BLaER1 treated with 17β-estradiol and CSF1 and Interleukin-3, amounts not matched to agents 10 nM and 100 nM (cell line): ENCODE data around the gene PDHX.
A peak's percentile ranks its signal among the peaks of the same experiment; 100 is the strongest.
"Not testable (repeated sequence)": the region's sequence is repeated elsewhere in the genome, so short reads cannot be mapped to it uniquely, and the experiment has no call there.

Experiments
- H3K27ac ChIP-seq, 11 experiments: shearing (Covaris generic); formaldehyde crosslinking; 2 replicates each; pipeline ENCODE4 v1.8.1; 2022
- H3K27me3 ChIP-seq, 11 experiments: shearing (Covaris generic); formaldehyde crosslinking; 2 replicates each; pipeline ENCODE4 v1.8.1; 2022
- H3K36me3 ChIP-seq, 11 experiments: shearing (Covaris generic); formaldehyde crosslinking; 2 replicates each; pipeline ENCODE4 v1.8.1; 2022
- H3K4me1 ChIP-seq, 10 experiments: shearing (Covaris generic); formaldehyde crosslinking; 2 replicates each; pipeline ENCODE4 v1.8.1; 2022
- H3K4me2 ChIP-seq, 11 experiments: shearing (Covaris generic); formaldehyde crosslinking; 2 replicates each; pipeline ENCODE4 v1.8.1; 2022
- H3K4me3 ChIP-seq, 10 experiments: shearing (Covaris generic); formaldehyde crosslinking; 2 replicates each; pipeline ENCODE4 v1.8.1; 2022
- H3K9ac ChIP-seq, 11 experiments: shearing (Covaris generic); formaldehyde crosslinking; 2 replicates each; pipeline ENCODE4 v1.8.1; 2022
- H3K9me3 ChIP-seq, 11 experiments: shearing (Covaris generic); formaldehyde crosslinking; replicated peaks in 1 of 11; 2 replicates each; pipeline ENCODE4 v1.8.1; 2022
- H4K20me1 ChIP-seq, 11 experiments: shearing (Covaris generic); formaldehyde crosslinking; 2 replicates each; pipeline ENCODE4 v1.8.1; 2022
- Cebpa-rat ChIP-seq, 11 experiments: shearing (Covaris generic); IDR thresholded peaks; 2 replicates each; pipeline ENCODE4 v1.8.1; 2022

PDHX gene

DNA sequence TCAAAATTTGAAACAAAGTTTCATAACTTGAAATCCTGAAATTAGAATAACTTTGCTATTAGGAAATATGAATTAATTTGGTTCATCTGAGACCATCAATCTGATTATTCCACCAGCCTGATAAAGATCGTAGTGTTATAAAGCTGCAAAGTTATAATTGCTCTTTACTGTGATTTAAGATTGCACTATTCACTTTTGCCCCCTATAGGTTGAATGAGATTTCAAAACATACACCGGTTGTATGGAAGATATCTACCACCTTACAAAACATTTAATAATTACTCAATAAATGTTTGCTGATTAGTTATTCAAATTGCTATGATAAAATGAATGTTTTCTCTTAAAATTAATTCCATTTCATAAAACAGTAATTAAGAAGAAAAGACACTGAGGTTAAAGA is 26.3 kb upstream of the PDHX start:
- Histone ChIP-seq H3K4me1 (no peaks in the 10 kb centered on the region), H3K4me2 (no peak overlapping the region), H3K27ac (no peak overlapping the region), H3K4me3 (no peak overlapping the region), H3K36me3 (peaks cover 14 to 49% (median 33%) of the 10 kb centered on the region in 11 experiments; a peak in 21 of 22 replicates), H3K9ac (no peak overlapping the region), H3K9me3 (no peaks in the 10 kb centered on the region), H3K27me3 (no peaks in the 10 kb centered on the region), H4K20me1 (peaks cover 0 to 27% (median 5%) of the 10 kb centered on the region in 11 experiments; a peak in 13 of 22 replicates)
- TF ChIP-seq Cebpa-rat (IDR thresholded peaks at IDR 0.05): no peak

DNA sequence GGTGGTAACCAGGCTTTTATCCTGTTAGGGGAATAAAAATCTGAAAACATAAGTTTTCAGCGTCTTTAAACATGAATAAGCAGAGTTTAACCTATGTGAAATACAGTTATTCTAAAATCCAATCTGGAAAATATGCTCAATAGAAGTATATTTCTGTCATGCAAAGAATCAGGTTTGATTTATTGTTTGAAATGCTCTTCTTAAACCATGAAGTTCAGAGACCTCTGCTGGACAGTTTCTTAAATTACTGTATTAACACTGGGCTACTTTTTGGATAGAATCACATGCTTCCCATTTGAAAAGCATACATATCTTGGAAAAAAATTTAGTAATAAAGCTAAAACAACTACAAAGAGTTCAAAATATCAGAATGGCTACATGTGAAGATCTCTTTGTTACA is 25.6 kb upstream of the PDHX start:
- Histone ChIP-seq H3K27me3 (no peaks in the 10 kb centered on the region), H4K20me1 (peaks cover 0 to 31% (median 5%) of the 10 kb centered on the region in 11 experiments; a peak in 13 of 22 replicates), H3K9ac (no peak overlapping the region), H3K4me3 (no peak overlapping the region), H3K4me2 (no peak overlapping the region), H3K9me3 (no peaks in the 10 kb centered on the region), H3K27ac (no peak overlapping the region), H3K36me3 (peaks cover 14 to 43% (median 27%) of the 10 kb centered on the region in 11 experiments; a peak in 21 of 22 replicates), H3K4me1 (no peaks in the 10 kb centered on the region)
- TF ChIP-seq Cebpa-rat (IDR thresholded peaks at IDR 0.05): no peak

DNA sequence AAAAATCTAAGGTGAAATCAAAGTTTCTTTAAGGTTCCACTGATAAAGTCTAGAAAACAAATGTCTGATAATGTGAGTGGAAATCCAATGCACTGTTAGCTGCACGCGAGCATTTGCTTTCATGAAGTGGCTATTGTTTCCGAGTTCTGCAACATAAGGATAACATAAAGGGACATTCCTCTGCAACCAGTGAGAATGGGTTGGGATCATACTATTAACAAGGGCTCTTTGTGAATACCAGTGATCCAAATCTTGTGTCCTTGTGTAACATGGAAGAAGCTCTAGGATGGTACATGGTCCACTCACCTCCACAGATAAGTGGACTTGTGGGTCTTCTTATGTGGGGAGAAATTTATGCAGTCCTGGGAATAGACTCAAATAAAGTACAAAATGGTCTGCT is 24.8 kb upstream of the PDHX start:
- Histone ChIP-seq H3K4me1 (no peaks in the 10 kb centered on the region), H3K9me3 (peaks cover 4 to 6% (median 5%) of the 10 kb centered on the region in 11 experiments; a peak in 20 of 22 replicates), H3K4me2 (no peak overlapping the region), H3K36me3 (peaks cover 11 to 39% (median 25%) of the 10 kb centered on the region in 11 experiments), H3K9ac (no peak overlapping the region), H4K20me1 (peaks cover 0 to 31% (median 5%) of the 10 kb centered on the region in 11 experiments; a peak in 13 of 22 replicates), H3K27me3 (no peaks in the 10 kb centered on the region), H3K4me3 (no peak overlapping the region), H3K27ac (no peak overlapping the region)
- TF ChIP-seq Cebpa-rat (IDR thresholded peaks at IDR 0.05): no peak

DNA sequence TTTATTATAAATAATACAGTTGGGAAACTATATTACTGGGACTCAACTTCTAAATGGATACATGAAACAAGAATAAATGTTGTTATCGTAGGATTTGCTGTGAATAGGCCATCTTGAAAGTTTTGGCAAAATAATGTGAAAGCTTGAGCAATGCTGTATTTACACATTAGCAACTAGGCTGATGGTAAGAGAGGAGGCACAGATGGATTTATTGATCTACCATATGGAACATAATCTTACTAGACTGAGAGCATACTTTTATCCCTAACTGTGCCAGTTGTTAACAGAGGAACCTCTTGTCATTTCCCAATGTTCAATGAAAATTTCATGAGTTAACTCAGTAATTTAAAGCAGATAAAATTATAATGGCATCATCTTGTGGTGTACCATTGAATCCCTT is 23.0 kb upstream of the PDHX start:
- TF ChIP-seq Cebpa-rat (IDR thresholded peaks at IDR 0.05): no peak
- Histone ChIP-seq H3K4me1 (no peaks in the 10 kb centered on the region), H3K4me3 (no peak overlapping the region), H3K27ac (no peak overlapping the region), H3K36me3 (peaks cover 13 to 38% (median 24%) of the 10 kb centered on the region in 11 experiments), H4K20me1 (peaks cover 0 to 31% (median 5%) of the 10 kb centered on the region in 11 experiments; a peak in 13 of 22 replicates), H3K9ac (no peak overlapping the region), H3K27me3 (no peaks in the 10 kb centered on the region), H3K9me3 (peaks cover 20 to 23% (median 23%) of the 10 kb centered on the region in 11 experiments), H3K4me2 (no peak overlapping the region)

DNA sequence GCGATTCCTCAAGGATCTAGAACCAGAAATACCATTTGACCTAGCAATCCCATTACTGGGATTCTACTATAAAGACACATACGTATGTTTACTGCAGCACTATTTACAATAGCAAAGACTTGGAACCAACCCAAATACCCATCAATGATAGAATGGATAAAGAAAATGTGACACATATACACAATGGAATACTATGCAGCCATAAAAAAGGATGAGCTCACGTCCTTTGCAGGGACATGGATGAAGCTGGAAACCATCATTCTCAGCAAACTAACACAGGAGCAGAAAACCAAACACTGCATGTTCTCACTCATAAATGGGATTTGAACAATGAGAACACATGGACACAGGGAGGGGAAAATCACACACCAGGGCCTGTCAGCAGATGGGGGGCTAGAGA is 20.2 kb upstream of the PDHX start:
- Histone ChIP-seq H4K20me1 (peaks cover 0 to 23% (median 5%) of the 10 kb centered on the region in 11 experiments; a peak in 11 of 22 replicates), H3K9me3 (peaks cover 48 to 51% (median 51%) of the 10 kb centered on the region in 11 experiments), H3K36me3 (peaks cover 38 to 56% (median 45%) of the 10 kb centered on the region in 11 experiments)
- not testable (repeated sequence) for H3K9ac ChIP-seq, H3K4me3 ChIP-seq, H3K27ac ChIP-seq, H3K27me3 ChIP-seq, H3K4me1 ChIP-seq, H3K4me2 ChIP-seq

DNA sequence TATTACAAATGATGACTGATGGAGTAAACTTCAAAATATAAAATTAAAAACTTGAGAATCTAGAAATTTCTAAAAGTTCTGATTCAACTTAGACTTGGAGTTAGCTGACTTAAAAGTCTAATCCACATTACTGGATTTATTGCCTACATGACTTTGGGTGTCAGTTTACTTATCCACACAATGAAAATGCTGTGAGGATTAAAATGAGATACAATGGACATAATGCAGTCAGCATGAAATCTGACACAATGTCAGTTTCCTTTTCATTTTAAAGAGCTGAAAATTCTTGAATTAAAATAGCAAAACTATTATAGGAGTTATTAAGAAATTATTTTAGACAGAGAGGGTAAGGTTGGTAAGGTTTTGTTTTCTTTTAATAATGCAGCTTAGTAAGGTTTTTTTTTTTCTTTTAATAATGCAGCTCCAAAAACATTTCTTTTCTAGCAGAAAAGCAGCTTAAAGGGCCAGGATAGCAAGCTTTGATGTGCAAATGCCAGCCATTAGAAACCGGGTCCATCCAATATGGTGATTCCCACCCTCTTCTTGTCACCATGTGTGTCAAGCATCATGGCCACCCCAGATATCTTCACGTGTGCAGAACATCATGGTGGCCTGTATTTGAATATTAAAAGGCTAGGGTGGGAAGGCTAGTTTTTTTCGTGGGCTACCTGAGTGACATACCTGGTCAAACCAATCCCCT is 19.1 kb upstream of the PDHX start:
- no peak overlapping the region for H3K4me2 ChIP-seq
- H3K4me3 ChIP-seq: no peak overlapping the region
- H3K27ac ChIP-seq: no peak overlapping the region
- peaks cover 59 to 62% (median 62%) of the 10 kb centered on the region in 11 experiments for H3K9me3 ChIP-seq
- H3K27me3 ChIP-seq: no peaks in the 10 kb centered on the region
- no peak for TF ChIP-seq Cebpa-rat (IDR thresholded peaks at IDR 0.05)
- peaks cover 49 to 68% (median 55%) of the 10 kb centered on the region in 11 experiments for H3K36me3 ChIP-seq
- H3K9ac ChIP-seq: no peak overlapping the region
- H4K20me1 ChIP-seq: peaks cover 0 to 13% (median 0%) of the 10 kb centered on the region in 11 experiments; a peak in 8 of 22 replicates
- no peaks in the 10 kb centered on the region for H3K4me1 ChIP-seq

DNA sequence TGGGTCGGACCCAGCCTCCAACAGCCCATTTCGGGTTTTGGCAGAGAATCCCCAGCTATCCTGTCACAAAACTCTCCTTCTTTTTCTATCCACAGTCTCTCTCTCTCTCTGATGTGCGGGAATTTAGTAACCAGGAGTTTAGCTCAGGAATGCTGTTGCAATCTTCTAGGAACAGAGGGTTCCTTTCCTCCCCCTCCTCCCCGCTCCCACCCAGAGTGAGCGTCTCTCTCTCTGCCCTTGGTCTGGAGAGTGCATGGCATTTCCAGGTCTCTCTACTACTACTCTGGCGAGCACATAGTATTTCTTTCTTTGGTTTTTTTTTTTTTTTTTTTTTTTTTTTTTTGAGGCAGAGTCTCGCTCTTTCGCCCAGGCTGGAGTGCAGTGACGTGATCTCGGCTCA is 17.9 kb upstream of the PDHX start:
- peaks cover 71 to 74% (median 73%) of the 10 kb centered on the region in 11 experiments for H3K9me3 ChIP-seq
- peaks cover 61 to 79% (median 67%) of the 10 kb centered on the region in 11 experiments for H3K36me3 ChIP-seq
- H3K27me3 ChIP-seq: no peaks in the 10 kb centered on the region
- no peaks in the 10 kb centered on the region for H3K4me1 ChIP-seq
- H4K20me1 ChIP-seq: peaks cover 0 to 11% (median 0%) of the 10 kb centered on the region in 11 experiments; a peak in 9 of 22 replicates
- H3K4me2 ChIP-seq: no peak overlapping the region
- H3K9ac ChIP-seq: no peak overlapping the region
- H3K27ac ChIP-seq: no peak overlapping the region
- no peak for TF ChIP-seq Cebpa-rat (IDR thresholded peaks at IDR 0.05)
- no peak overlapping the region for H3K4me3 ChIP-seq

DNA sequence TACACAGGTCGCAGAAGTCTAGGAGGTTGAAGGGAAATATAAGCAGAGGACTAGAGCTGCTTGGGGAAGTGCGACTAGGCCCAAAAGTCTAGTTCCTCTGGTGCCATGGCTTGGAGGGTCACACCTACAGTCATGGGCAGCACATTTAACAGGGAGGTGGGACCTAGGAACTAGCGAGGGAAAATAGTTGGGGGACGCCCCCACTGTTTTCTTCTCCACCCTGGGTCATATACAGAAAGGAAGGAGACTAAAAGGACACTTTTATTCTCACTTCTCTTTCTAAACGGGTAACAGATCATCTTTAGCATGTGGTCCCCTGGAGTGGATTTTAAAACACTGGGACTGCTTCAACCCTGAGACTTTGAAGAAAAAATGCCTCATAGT is 16.8 kb upstream of the PDHX start:
- H3K4me2 ChIP-seq: no peak overlapping the region
- H4K20me1 ChIP-seq: peaks cover 0 to 8% (median 0%) of the 10 kb centered on the region in 11 experiments; a peak in 7 of 22 replicates
- H3K4me3 ChIP-seq: peak overlapping the region in 7 of 10 experiments; percentile 2 to 34 (median 28); a peak in 5 of 20 replicates
- H3K27me3 ChIP-seq: no peaks in the 10 kb centered on the region
- peaks cover 5 to 10% (median 8%) of the 10 kb centered on the region in 10 experiments; a peak in 18 of 20 replicates for H3K4me1 ChIP-seq
- no peak for TF ChIP-seq Cebpa-rat (IDR thresholded peaks at IDR 0.05)
- H3K9ac ChIP-seq: no peak overlapping the region
- peaks cover 64 to 85% (median 77%) of the 10 kb centered on the region in 11 experiments for H3K36me3 ChIP-seq
- H3K9me3 ChIP-seq: peaks cover 80 to 85% (median 85%) of the 10 kb centered on the region in 11 experiments
- H3K27ac ChIP-seq: no peak overlapping the region

DNA sequence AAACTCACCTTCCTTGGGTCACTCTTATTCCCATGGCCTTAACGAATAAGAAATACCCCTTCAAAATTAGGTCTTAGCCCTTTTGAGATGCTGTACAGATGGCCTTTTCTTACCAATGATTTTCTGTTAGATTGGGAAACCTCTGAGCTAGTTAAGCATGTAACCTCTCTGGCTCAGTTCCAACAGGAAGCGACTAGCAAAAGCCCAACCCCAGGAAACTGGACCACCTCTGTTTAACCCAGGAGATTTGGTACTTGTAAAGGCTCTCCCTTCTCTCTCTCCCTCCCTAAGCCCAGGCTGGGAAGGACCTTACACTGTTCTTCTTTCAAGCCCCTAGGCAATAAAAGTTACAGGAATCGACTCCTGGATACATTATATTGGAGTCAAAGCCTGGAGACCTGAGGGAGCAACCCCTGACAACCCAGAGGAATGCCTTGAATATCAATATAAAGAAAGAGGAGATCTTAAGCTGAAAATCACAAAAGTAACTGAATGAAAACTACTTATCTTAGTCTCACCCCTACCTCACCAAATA is 11.9 kb upstream of the PDHX start:
- Histone ChIP-seq H3K9me3 (peaks cover 57 to 86% (median 78%) of the 10 kb centered on the region in 11 experiments), H3K4me3 (no peak overlapping the region), H4K20me1 (peaks cover 0 to 33% (median 4%) of the 10 kb centered on the region in 11 experiments; a peak in 8 of 22 replicates), H3K4me2 (peak overlapping the region in 9 of 11 experiments; percentile 7 to 58 (median 37); a peak in 13 of 22 replicates), H3K4me1 (peaks cover 23 to 36% (median 29%) of the 10 kb centered on the region in 10 experiments), H3K27ac (peak overlapping the region in 3 of 11 experiments; percentile 3 to 24 (median 7); a peak in 1 of 22 replicates), H3K9ac (no peak overlapping the region), H3K27me3 (no peaks in the 10 kb centered on the region), H3K36me3 (peaks cover 57 to 80% (median 68%) of the 10 kb centered on the region in 11 experiments)
- no peak for TF ChIP-seq Cebpa-rat (IDR thresholded peaks at IDR 0.05)
